Erythroblast (primary cell): ENCODE measurements around the gene CCDC154.

Experiments
- GATA1 ChIP-seq: IDR thresholded peaks from 2 replicates; pipeline ENCODE4 v1.6.1; 2011; ENCODE audit warnings: low read depth, mild to moderate bottlenecking, control low read depth, low read length, moderate library complexity
- POLR2A ChIP-seq: IDR thresholded peaks from 2 replicates; pipeline ENCODE4 v1.6.1; 2011; ENCODE audit warnings: mild to moderate bottlenecking, low read length

GRCh38 chr16:1486551-1487390 is 42.4 kb upstream of the CCDC154 start:
- no peak for TF ChIP-seq POLR2A
- no peak for TF ChIP-seq GATA1
